IMR-90 (cell line): ENCODE results near the gene ADGRG3. TPM values are rescaled to one million over a fixed set of nuclear protein-coding genes. Genes with fewer than 3 reads are reported as not detected.

Experiments used
- ATAC-seq: fragments of 200-7000 bp; cut with Tn5 transposase; 2 replicates; pipeline ENCODE4 v1.9.1; 2020; ENCODE audit warnings: low read depth, mild to moderate bottlenecking, moderate library complexity
- BruUV-seq: library from RNA; stranded (reverse); fragments of 400-500 nt; replicated peaks from 2 replicates; lab custom pipeline; 2021; lab: Mats Ljungman, UMichigan
- CTCF ChIA-PET: fragments of 300-600 bp; formaldehyde crosslinking; extraction: SDS; loops from one replicate; lab custom pipeline; 2021; ENCODE audit warnings: antibody characterized with exemption; lab: Yijun Ruan, JAX
- POLR2A ChIA-PET: fragments of 300-600 bp; sonication (Branson Sonifier 250); formaldehyde crosslinking; loops from one replicate; lab custom pipeline; 2022; ENCODE audit warnings: antibody characterized with exemption; ENCODE audit not compliant: unreplicated experiment; lab: Charles Lee
- DNase-seq: peaks from one replicate; pipeline ENCODE4 v3.0.0; 2013
- H2AFZ ChIP-seq: replicated peaks from 2 replicates; pipeline ENCODE3; 2013; ENCODE audit warnings: low read length, mild to moderate bottlenecking; ENCODE audit not compliant: poor library complexity
- H2AK5ac ChIP-seq: 2 replicates; pipeline ENCODE4 v1.6.1; 2013; ENCODE audit warnings: low read depth, low read length, inconsistent platforms
- H2AK9ac ChIP-seq: replicated peaks from 2 replicates; pipeline ENCODE3; 2013; ENCODE audit warnings: mild to moderate bottlenecking, low read depth, low read length, moderate library complexity; ENCODE audit not compliant: poor library complexity
- H2BK120ac ChIP-seq: 2 replicates; pipeline ENCODE4 v1.6.1; 2013; ENCODE audit warnings: low read depth, low read length, inconsistent platforms
- H2BK15ac ChIP-seq: 3 replicates; pipeline ENCODE4 v1.6.1; 2013; ENCODE audit warnings: low read depth, low read length, inconsistent platforms
- H2BK20ac ChIP-seq: 2 replicates; pipeline ENCODE4 v1.6.1; 2013; ENCODE audit warnings: low read depth, mild to moderate bottlenecking, inconsistent platforms, low read length, moderate library complexity
- H2BK5ac ChIP-seq: 2 replicates; pipeline ENCODE4 v1.6.1; 2013; ENCODE audit warnings: mild to moderate bottlenecking, low read depth, low read length, inconsistent platforms; ENCODE audit not compliant: poor library complexity, severe bottlenecking
- H3K14ac ChIP-seq: replicated peaks from 2 replicates; pipeline ENCODE4 v1.6.1; 2013; ENCODE audit warnings: low read depth, low read length, inconsistent platforms
- H3K18ac ChIP-seq: 2 replicates; pipeline ENCODE4 v1.6.1; 2013; ENCODE audit warnings: low read depth, low read length, control low read depth
- H3K23ac ChIP-seq: 2 replicates; pipeline ENCODE4 v1.6.1; 2013; ENCODE audit warnings: low read depth, low read length, inconsistent platforms
- H3K27ac ChIP-seq: 2 replicates; pipeline ENCODE4 v1.5.1; 2013; ENCODE audit warnings: mild to moderate bottlenecking, control low read depth, low read length; ENCODE audit not compliant: insufficient read depth
- H3K27me3 ChIP-seq: 2 replicates; pipeline ENCODE4 v1.6.1; 2013; ENCODE audit warnings: low read length; ENCODE audit not compliant: control insufficient read depth, insufficient read depth
- H3K36me3 ChIP-seq: 2 replicates; pipeline ENCODE4 v1.6.1; 2013; ENCODE audit warnings: low read length, mixed read lengths; ENCODE audit not compliant: control insufficient read depth, insufficient read depth
- H3K4ac ChIP-seq: 2 replicates; pipeline ENCODE4 v1.6.1; 2013; ENCODE audit warnings: low read depth, low read length, inconsistent platforms
- H3K4me1 ChIP-seq: 2 replicates; pipeline ENCODE4 v1.6.1; 2013; ENCODE audit warnings: low read length, mixed read lengths; ENCODE audit not compliant: control insufficient read depth, insufficient read depth
- H3K4me2 ChIP-seq: 2 replicates; pipeline ENCODE4 v1.6.1; 2013; ENCODE audit warnings: low read depth, mild to moderate bottlenecking, control low read depth, low read length, moderate library complexity
- H3K4me3 ChIP-seq: 2 replicates; pipeline ENCODE4 v1.5.1; 2013; ENCODE audit warnings: low read depth, mild to moderate bottlenecking, control low read depth, low read length, moderate library complexity; ENCODE audit not compliant: insufficient read depth
- H3K56ac ChIP-seq: 2 replicates; pipeline ENCODE4 v1.6.1; 2013; ENCODE audit warnings: low read length, inconsistent platforms; ENCODE audit not compliant: insufficient read depth; ENCODE audit errors: extremely low read depth
- H3K79me1 ChIP-seq, 2 experiments: 2 replicates each; pipeline ENCODE4 v1.6.1; 2013; ENCODE audit warnings: low read length in 2 of 2, inconsistent platforms in 1 of 2, low read depth in 1 of 2
- H3K9ac ChIP-seq: 2 replicates; pipeline ENCODE4 v1.6.1; 2013; ENCODE audit warnings: low read depth, low read length, control low read depth
- H3K9me1 ChIP-seq: 2 replicates; pipeline ENCODE4 v1.6.1; 2013; ENCODE audit warnings: low read length, inconsistent platforms; ENCODE audit not compliant: insufficient read depth
- H3K9me3 ChIP-seq: 2 replicates; pipeline ENCODE4 v1.6.1; 2013; ENCODE audit warnings: low read length; ENCODE audit not compliant: control insufficient read depth, insufficient read depth
- H4K20me1 ChIP-seq: 2 replicates; pipeline ENCODE4 v1.6.1; 2013; ENCODE audit warnings: low read length, inconsistent platforms; ENCODE audit not compliant: insufficient read depth
- H4K5ac ChIP-seq: 2 replicates; pipeline ENCODE4 v1.6.1; 2013; ENCODE audit warnings: mild to moderate bottlenecking, low read depth, low read length, control low read depth
- H4K8ac ChIP-seq, 2 experiments: 2 replicates each; pipeline ENCODE4 v1.6.1; 2013; ENCODE audit warnings: low read depth in 2 of 2, low read length in 2 of 2, control low read depth in 1 of 2, inconsistent platforms in 1 of 2
- H4K91ac ChIP-seq: 2 replicates; pipeline ENCODE4 v1.6.1; 2013; ENCODE audit warnings: low read depth, low read length, inconsistent platforms; ENCODE audit not compliant: insufficient read depth
- MAFK ChIP-seq: IDR thresholded peaks from 2 replicates; pipeline ENCODE4 v1.6.1; 2012; ENCODE audit warnings: low read depth, low read length, improper control_type of control experiment
- NFE2L2 ChIP-seq: fragments of 150-350 bp; IDR thresholded peaks from 2 replicates; pipeline ENCODE4 v1.6.1; 2016; ENCODE audit warnings: low read depth, mild to moderate bottlenecking, low read length
- WGBS, 2 experiments: methylation state at CpG; one replicate each; pipeline versions ENCODE4 v1.1.5 to v1.1.7; 2013; ENCODE audit warnings: missing lambda C conversion rate in 2 of 2; ENCODE audit not compliant: insufficient read length in 1 of 2; ENCODE audit errors: extremely low coverage in 2 of 2; 5-methylcytosine and 5-hydroxymethylcytosine counted together
- dilution Hi-C: fragments of 300-500 bp; cut with HindIII; formaldehyde crosslinking; loops from one replicate; pipeline ENCODE4 v1.14.3; 2018; ENCODE audit warnings: low sequenced_read_pairs; ENCODE audit not compliant: unreplicated experiment
- in situ Hi-C: fragments of 300-500 bp; cut with MboI; formaldehyde crosslinking; loops from 3 replicates; pipeline ENCODE4 v1.14.3; 2019; ENCODE audit warnings: low sequenced_read_pairs, inconsistent platforms, mixed read lengths
- intact Hi-C: fragments of 100-400 bp; cut with micrococcal nuclease; formaldehyde crosslinking; loops from 2 replicates; pipeline ENCODE4 v1.10.0; 2022
- polyA plus RNA-seq, 3 experiments: library from polyadenylated mRNA; depleted of rRNA; stranded (reverse); fragments of >200 nt; gene quantifications; 2 replicates each; pipeline ENCODE4 v1.2.3, GENCODE V29; 2012; ENCODE audit warnings: low replicate concordance in 1 of 3
- total RNA-seq: library from RNA; depleted of rRNA; stranded (reverse); fragments of >200 nt; gene quantifications from 2 replicates; pipeline ENCODE4 v1.2.3, GENCODE V29; 2012

The ADGRG3 gene
- total and polyA plus RNA-seq, 2 of the 4 experiments (the other 2 are of a cell fraction): not detected

DNA sequence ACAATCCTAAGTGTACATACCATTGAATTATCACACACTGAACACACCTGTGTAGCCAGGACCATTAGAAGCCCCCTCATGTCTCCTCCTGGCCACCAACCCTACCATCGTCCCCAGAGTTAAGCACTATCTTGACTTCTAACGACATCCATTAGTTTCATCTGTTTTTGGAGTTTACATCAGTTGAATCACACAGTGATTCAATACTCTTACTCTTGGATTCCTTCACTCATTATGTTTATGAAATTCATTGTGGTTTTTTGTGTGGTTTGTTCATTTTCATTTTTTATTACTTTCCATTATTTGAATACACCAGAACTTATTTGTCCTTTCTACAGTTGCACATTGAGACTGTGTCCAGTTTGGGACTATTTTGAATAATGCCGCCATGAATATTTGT is 40.1 kb downstream of the ADGRG3 start:
- H2AFZ ChIP-seq: no peak overlapping the region
- H3K18ac ChIP-seq: no peak overlapping the region
- H2AK9ac ChIP-seq: no peak overlapping the region
- ATAC-seq (no peak), DNase-seq (peak; percentile 3)
- no peaks in the 10 kb centered on the region for H4K20me1 ChIP-seq
- no peak overlapping the region for H3K4me2 ChIP-seq
- no peak overlapping the region for H2AK5ac ChIP-seq
- no peak overlapping the region for H3K14ac ChIP-seq
- H2BK20ac ChIP-seq: no peak overlapping the region
- H3K36me3 ChIP-seq: no peaks in the 10 kb centered on the region
- BruUV-seq: no TSS peak
- no peak overlapping the region for H2BK15ac ChIP-seq
- H3K4me1 ChIP-seq: no peaks in the 10 kb centered on the region
- peaks cover 34% of the 10 kb centered on the region for H3K27me3 ChIP-seq
- intact Hi-C loops (no loop called here), dilution Hi-C loops (no loop called here), in situ Hi-C loops (no loop called here)
- H3K9me3 ChIP-seq: no peaks in the 10 kb centered on the region
- H3K27ac ChIP-seq: no peak overlapping the region
- CTCF ChIA-PET: no interaction called here
- no peak overlapping the region for H3K9ac ChIP-seq
- no peak overlapping the region for H3K56ac ChIP-seq
- no peak overlapping the region for H4K5ac ChIP-seq
- no peak overlapping the region for H4K91ac ChIP-seq
- WGBS, 2 experiments: no CpG with 5 or more reads among the region's 3 CpGs
- no peak overlapping the region for H4K8ac ChIP-seq
- H2BK120ac ChIP-seq: no peak overlapping the region
- H2BK5ac ChIP-seq: no peak overlapping the region
- TF ChIP-seq NFE2L2: no peak
- TF ChIP-seq MAFK: no peak
- POLR2A ChIA-PET: no interaction called here
- no peak overlapping the region for H3K4me3 ChIP-seq
- no peak overlapping the region for H3K23ac ChIP-seq
- H3K9me1 ChIP-seq: no peaks in the 10 kb centered on the region
- H3K79me1 ChIP-seq: no peaks in the 10 kb centered on the region
- H3K4ac ChIP-seq: no peak overlapping the region
